GM18867 (cell line): ENCODE data around the gene C16orf95.

ENCODE experiments used
- ATAC-seq: cut with Tn5 transposase; IDR thresholded peaks from one replicate; pipeline ENCODE4 v1.9.1; 2021; ENCODE audit warnings: mild to moderate bottlenecking, moderate library complexity; ENCODE audit not compliant: unreplicated experiment

The C16orf95 gene

DNA sequence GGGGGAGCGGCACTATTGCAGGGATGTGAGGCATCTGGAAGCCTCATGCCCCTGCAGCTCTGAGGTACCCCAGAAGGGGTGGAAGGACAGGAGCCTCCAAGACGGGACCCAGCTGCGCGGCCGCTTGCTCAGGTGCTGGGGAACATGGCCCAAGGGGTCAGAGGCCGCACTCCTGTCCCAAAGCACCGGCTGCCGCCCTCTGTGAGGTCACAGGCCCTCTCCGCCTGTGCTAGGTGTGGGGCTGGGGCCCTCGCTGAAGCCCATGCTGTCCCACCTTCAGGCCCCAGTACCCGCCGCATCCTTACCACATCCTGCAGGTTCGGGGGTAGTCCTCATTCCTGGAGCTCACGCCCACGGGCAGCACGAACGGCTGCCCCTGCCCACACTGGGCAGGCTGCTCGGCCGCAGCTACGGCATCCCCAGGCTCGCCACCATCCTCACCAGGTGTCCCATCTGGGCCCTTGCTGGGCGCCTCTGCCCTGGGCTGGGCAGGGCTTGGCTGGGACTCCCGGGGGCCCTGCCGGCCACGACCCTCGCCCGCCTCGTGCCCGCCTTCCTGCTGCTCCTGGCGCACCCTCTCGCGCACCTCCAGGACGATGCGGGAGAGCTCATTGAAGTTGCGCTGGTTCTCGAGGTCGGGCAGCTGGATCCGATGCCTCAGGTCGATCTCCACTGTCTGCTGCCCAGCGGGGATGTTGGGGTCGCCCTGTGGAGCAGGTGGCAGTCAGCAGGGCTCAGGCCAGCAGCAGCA, 16.6 kb upstream of the C16orf95 start:
- no peak for ATAC-seq

- no peak for ATAC-seq
Observed at GRCh38 chr16:87333101-87333500, 15.9 kb upstream of the C16orf95 start.

GRCh38 chr16:87332150-87332549, 15.0 kb upstream of the C16orf95 start:
- no peak for ATAC-seq

- ATAC-seq = no peak
Observed at GRCh38 chr16:87331241-87331801, 14.1 kb upstream of the C16orf95 start.

DNA sequence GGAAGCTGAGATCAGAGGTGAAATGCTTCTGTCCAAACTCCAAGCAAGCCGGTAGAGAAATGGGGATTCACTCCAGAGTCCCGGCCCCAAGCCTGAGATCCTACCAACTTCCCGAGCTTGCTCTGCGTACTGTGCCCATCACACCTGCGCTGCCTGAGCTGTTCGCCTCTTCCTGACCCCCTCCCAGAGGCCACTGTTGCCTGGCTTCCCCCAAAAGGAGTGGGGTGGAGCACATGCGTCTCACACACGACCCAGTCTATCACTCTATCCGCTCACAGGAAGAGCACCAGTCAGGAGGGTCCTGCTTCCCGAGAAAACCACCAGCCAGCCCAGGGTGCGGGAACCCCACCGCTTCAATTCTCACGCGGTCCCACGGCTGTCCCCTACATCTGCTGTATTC, 13.5 kb upstream of the C16orf95 start:
- ATAC-seq = no peak

DNA sequence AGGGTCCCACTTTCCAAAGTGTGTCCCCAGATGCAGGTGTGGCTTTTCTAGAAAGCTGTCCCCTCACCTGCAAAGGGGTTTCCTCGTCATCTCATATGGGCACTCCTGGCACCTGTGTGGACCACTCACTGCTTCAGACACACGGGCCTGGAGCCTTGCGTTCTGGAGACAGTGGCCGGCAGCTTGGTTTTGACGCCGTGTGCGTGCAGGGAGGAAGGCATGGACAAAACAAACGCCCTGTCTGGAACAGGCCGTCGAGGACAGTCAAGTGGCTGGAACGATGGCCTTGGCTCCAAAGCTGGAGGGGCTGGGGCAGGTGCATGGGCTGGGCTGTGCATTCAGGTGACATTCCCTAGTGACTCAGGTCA, 13.0 kb upstream of the C16orf95 start:
- no peak for ATAC-seq

GRCh38 chr16:87329436-87330256, 12.5 kb upstream of the C16orf95 start:
- ATAC-seq = no peak

GRCh38 chr16:87328846-87329245, 11.7 kb upstream of the C16orf95 start:
- no peak for ATAC-seq

- ATAC-seq = no peak
Observed at GRCh38 chr16:87327798-87328495, 10.8 kb upstream of the C16orf95 start.

- ATAC-seq = no peak
Observed at GRCh38 chr16:87326151-87326571, 9.0 kb upstream of the C16orf95 start.

GRCh38 chr16:87325423-87325858, 8.2 kb upstream of the C16orf95 start:
- no peak for ATAC-seq

GRCh38 chr16:87324411-87325275, 7.5 kb upstream of the C16orf95 start:
- ATAC-seq = no peak

DNA sequence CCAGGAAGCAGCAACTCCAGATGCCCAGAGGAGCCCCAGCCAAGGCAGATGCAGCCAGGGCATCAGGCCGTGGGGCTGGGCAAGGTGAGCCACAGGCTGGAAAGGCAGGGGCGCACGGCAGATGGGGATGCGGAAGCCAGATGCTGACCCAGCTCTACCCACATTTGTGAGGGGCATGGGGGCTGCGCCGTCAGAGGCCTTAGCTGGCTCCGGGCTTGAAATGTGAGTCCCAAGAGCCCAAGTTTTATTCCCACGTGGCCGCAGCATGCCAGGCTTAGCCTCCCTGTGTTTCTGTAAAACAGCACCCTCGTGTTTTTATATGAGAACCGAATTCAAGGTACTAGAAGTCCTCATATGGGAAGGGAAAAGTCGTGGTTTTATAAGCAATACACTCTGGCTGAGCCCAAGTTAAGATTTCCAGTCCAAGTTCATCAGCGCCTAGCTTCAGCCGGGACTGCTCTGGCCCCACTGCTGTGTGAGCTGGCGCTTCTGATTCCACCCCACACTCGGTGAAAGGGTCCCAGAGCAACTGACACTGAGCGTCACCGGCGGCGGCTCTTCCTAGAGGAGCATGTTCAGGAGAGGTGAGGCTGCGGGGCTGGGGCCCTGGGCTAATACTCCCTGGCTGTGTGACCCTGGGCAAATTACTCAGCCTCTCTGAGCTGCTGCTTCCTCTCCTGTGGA, 6.7 kb upstream of the C16orf95 start:
- ATAC-seq = no peak

DNA sequence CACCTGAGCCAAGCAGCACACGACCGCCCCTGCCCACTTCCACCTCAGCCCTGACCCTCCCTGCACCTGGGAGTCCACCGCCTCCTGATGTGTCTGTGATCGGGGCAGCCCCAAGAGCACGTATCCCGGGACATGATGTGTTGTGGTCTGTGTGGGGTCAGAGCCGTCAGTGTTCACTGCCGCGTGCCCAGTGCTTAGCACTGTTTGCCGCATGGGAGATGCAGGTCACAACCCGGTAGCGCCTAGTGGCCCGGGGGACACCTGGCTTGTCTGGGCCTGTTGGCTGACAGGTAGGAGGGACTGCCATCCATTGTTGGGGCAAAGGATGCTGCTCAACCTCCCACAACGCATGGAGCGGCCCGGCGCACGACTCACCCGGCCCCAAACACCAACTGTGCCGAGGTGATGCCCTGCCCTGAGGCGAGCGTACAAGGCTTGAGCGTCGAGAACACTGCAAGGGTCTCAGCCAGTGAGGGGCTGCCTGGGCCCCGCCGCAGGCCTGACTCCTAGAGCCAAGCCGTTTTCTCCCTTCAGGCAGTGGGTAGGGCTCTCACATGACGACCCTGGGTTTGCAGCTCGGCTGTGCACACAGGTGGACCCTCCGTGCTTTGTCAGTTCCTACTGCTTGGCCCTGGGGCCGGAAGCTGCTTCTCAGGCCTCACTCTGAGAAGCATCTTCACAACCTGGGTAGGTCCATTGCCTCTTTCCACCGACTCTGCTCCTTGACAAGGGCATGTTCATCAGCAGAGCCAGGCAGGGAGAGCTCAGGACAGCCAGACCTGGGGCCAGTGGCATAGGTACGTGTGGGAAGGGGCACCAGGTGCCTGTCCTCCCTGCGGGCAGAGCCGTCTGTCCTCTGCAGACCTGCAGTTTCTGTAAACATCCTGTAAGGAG, 5.9 kb upstream of the C16orf95 start:
- ATAC-seq = no peak

DNA sequence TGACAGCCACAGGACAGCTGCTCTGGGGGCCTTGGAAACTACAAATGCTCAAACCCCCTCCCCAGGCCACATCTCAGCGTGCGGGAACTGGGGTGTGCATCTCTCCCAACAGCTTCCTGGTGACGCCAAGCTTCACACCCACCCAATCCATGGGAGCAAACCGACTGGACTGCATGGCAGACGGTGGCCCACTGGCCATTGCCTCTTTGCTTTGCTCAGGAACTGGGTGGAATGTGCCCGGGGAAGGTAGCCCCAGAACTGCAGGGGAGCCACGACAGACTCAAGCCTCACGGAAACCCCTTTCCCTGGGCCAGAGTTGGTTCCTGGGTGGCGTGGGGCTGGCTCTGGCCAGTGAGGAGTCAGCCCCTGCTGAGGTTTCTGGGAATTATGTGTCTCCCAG, 5.2 kb upstream of the C16orf95 start:
- no peak for ATAC-seq

DNA sequence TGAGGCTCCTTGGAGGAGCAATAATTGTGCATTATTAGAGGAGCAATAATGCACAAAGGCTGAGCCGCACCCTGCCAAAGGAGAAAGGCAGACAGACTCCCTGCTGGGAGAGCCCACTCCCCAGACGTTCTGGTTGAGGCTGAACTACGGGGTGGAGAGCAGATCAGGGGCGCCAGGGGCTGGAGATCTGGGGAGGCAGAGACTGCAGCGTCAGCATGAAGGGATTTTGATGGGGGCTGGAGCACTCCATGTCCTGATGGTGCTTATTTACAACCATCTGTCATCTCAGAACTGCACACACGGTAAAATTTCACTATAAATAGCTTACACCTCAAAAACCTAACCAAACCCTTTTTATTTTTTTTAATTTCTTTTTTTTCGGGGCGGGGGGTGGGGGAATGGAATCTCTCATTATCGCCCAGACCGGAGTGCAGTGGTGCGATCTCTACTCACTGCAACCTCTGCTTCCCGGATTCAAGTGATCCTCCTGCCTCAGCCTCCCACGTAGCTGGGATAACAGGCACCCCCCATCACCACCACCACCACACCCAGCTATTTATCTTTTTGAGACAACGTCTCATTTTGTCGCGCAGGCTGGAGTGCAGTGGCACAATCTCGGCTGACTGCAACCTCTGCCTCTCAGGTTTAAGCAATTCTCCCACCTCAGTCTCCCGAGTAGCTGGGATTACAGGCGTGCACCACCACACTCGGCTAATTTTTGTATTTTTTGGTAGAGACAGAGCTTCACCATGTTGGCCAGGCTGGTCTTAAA, 4.3 kb upstream of the C16orf95 start:
- ATAC-seq = no peak

DNA sequence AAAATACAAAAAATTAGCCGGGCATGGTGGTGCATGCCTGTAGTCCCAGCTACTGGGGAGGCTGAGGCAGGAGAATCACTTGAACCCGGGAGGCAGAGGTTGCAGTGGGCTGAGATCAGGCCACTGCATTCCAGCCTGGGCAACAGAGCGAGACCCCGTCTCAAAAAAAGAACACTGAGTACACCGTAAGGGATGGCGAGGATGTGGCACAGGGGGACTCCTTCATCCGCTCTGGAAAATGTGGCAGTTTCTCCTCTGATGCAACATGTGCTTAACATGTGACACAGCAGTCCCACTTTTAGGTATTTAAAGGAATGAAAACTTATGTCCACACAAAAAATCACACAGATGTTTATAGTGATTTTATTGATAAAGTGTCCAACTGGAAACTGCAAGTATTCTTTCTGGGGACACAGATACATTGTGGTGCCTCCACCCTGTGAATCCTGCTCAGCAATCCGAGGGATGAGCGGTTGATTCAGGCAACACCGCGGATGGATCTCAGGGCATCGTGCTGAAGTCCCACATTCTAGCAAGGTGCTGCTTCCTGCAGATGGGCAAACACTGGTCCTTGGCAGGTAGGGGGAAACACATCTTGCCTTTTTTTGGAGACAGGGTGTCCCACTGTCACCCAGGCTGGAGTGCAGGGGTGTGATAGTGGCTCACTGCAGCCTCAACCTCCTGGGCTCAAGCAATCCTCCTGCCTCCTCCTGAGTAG, 3.5 kb upstream of the C16orf95 start:
- no peak for ATAC-seq
